Measurements from ENCODE around the gene SCAF1. TPM values are rescaled to one million over a fixed set of nuclear protein-coding genes. Genes with fewer than 3 reads are reported as not detected.

The SCAF1 gene
- total RNA-seq, 6 experiments from 2014 or later = 14.6 to 33.0 (median 27.3) TPM

DNA sequence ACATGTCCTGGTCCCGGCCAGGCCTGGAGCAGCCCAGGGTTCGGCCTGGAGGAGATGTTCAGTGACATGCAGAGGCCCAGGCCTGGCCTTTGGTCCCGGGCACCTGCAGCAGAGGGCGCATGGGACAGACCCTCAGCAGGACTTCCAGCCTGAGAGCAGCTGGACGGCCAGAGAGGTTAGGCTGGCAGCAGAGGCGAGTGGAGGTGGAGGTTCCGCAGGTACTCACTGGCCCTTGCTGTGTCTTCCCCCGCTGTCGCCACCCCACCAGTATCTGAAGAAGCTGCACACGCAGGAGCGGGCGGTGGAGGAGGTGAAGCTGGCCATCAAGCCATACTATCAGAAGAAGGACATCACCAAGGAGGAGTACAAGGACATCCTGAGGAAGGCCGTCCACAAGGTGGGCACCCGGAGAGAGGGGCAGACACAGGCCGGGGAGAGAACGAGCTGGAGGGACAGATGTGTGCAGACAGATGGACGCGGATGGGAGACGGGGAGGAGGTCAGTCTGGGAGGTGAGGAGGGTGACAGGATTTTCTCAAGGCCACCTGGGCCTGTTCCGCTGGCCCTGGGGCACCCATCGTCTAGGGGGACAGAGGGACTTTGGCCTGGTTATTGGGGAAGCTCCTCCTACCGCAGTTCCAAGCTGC lies 15.6 kb downstream of the SCAF1 start:
- H3K4me1 ChIP-seq = no peaks in the 10 kb centered on the region
- DNase-seq (no peak), ATAC-seq (no peak)
- peaks cover 0 to 72% (median 19%) of the 10 kb centered on the region in 4 donors for H3K36me3 ChIP-seq
- 92% methylated on average over 10 of the region's 22 CpGs for WGBS (ENCODE audit: insufficient coverage, low coverage, low lambda C conversion rate, missing lambda C conversion rate)
- H3K4me3 ChIP-seq = no peak overlapping the region
- H3K9me3 ChIP-seq = no peaks in the 10 kb centered on the region
- TF ChIP-seq CTCF (IDR thresholded peaks at IDR 0.05) (no peak), POLR2A (IDR thresholded peaks at IDR 0.05) (no peak)
- no peaks in the 10 kb centered on the region for H3K27me3 ChIP-seq
- intact Hi-C loops (cut with DNase I) = no loop called here
- H3K27ac ChIP-seq = no peak overlapping the region

DNA sequence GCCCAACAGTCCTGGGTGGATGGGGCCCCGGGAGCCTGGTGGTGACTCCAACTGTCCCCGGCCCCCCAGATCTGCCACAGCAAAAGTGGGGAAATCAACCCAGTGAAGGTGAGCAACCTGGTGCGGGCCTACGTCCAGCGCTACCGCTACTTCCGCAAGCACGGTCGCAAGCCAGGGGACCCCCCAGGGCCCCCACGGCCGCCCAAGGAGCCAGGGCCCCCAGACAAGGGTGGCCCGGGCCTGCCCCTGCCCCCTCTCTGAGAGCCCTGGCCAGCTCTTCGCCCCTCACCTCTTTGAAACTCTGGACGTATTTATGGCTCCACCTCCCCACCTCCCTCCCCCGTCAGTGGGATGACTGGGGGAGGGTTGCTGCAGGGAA lies 16.1 kb downstream of the SCAF1 start:
- H3K36me3 ChIP-seq = peaks cover 0 to 67% (median 18%) of the 10 kb centered on the region in 4 donors
- no peak for ATAC-seq
- WGBS (ENCODE audit: insufficient coverage, low coverage, low lambda C conversion rate, missing lambda C conversion rate) = 74% methylated on average over 4 of the region's 15 CpGs

GRCh38 chr19:49658566-49659442 lies 16.8 kb downstream of the SCAF1 start:
- Histone ChIP-seq H3K27ac (no peak overlapping the region), H3K4me1 (peaks cover 0 to 6% (median 1%) of the 10 kb centered on the region in 4 donors), H3K36me3 (peaks cover 0 to 65% (median 18%) of the 10 kb centered on the region in 4 donors), H3K9me3 (no peaks in the 10 kb centered on the region), H3K27me3 (no peaks in the 10 kb centered on the region), H3K4me3 (no peak overlapping the region)
- no peak for TF ChIP-seq POLR2A (IDR thresholded peaks at IDR 0.05)
- TF ChIP-seq CTCF (IDR thresholded peaks at IDR 0.05) = no peak
- no peak for ATAC-seq
- WGBS (ENCODE audit: insufficient coverage, low coverage, low lambda C conversion rate, missing lambda C conversion rate) = 83% methylated on average over 4 of the region's 12 CpGs
- intact Hi-C loops (cut with DNase I) = no loop called here
- DNase-seq = no peak

More for the DNA sequence above, 16.1 kb downstream of the SCAF1 start:
- Histone ChIP-seq H3K4me3 (no peak overlapping the region), H3K27me3 (no peaks in the 10 kb centered on the region), H3K27ac (no peak overlapping the region), H3K4me1 (no peaks in the 10 kb centered on the region), H3K9me3 (no peaks in the 10 kb centered on the region)
- DNase-seq = no peak
- no peak for TF ChIP-seq CTCF (IDR thresholded peaks at IDR 0.05)
- no peak for TF ChIP-seq POLR2A (IDR thresholded peaks at IDR 0.05)
- intact Hi-C loops (cut with DNase I) = no loop called here

GRCh38 chr19:49660338-49660961 lies 18.4 kb downstream of the SCAF1 start:
- peaks cover 0 to 10% (median 3%) of the 10 kb centered on the region in 4 donors for H3K4me1 ChIP-seq
- no peak overlapping the region for H3K27ac ChIP-seq
- no peak for TF ChIP-seq POLR2A (IDR thresholded peaks at IDR 0.05)
- no peak for TF ChIP-seq CTCF (IDR thresholded peaks at IDR 0.05)
- intact Hi-C loops (cut with DNase I) = loop anchor here in 1 of 2 donors (10.0 kb wide), 1 partner anchor 66 kb away; the partner anchor contains the start of gene PRR12
- H3K27me3 ChIP-seq = no peaks in the 10 kb centered on the region
- H3K36me3 ChIP-seq = peaks cover 0 to 54% (median 11%) of the 10 kb centered on the region in 4 donors
- DNase-seq = no peak
- no peak overlapping the region for H3K4me3 ChIP-seq
- ATAC-seq = no peak
- H3K9me3 ChIP-seq = no peaks in the 10 kb centered on the region
- 90% methylated on average over 2 of the region's 15 CpGs for WGBS (ENCODE audit: insufficient coverage, low coverage, low lambda C conversion rate, missing lambda C conversion rate)

All from right lobe of liver (tissue), 6 donors.